H9 (cell line): Measurements from ENCODE around the gene PLD2. TPM values are rescaled to one million over a fixed set of nuclear protein-coding genes. Genes with fewer than 3 reads are reported as not detected.

Experiments used
- DNase-seq: peaks from one replicate; pipeline ENCODE4 v3.0.0-alpha.2; 2017
- H2AFZ ChIP-seq: one replicate; pipeline ENCODE4 v1.6.1; 2013; ENCODE audit warnings: mild to moderate bottlenecking, low read length, control low read depth, moderate library complexity
- H2AK5ac ChIP-seq: 2 replicates; pipeline ENCODE4 v1.6.1; 2013; ENCODE audit warnings: low read length, control low read depth, mixed read lengths; ENCODE audit not compliant: insufficient read length
- H2BK120ac ChIP-seq: one replicate; pipeline ENCODE4 v1.6.1; 2013; ENCODE audit warnings: low read depth, mild to moderate bottlenecking, low read length, control low read depth, inconsistent platforms; ENCODE audit not compliant: poor library complexity, severe bottlenecking
- H2BK12ac ChIP-seq: 2 replicates; pipeline ENCODE4 v1.6.1; 2013; ENCODE audit warnings: low read length, control low read depth, mixed read lengths, low read depth; ENCODE audit not compliant: insufficient read length
- H2BK15ac ChIP-seq: 2 replicates; pipeline ENCODE4 v1.6.1; 2013; ENCODE audit warnings: low read depth, low read length, control low read depth
- H2BK20ac ChIP-seq: one replicate; pipeline ENCODE4 v1.6.1; 2013; ENCODE audit warnings: low read depth, mild to moderate bottlenecking, low read length, control low read depth, inconsistent platforms; ENCODE audit not compliant: poor library complexity, severe bottlenecking
- H2BK5ac ChIP-seq: 2 replicates; pipeline ENCODE4 v1.6.1; 2013; ENCODE audit warnings: low read length, control low read depth, mixed read lengths; ENCODE audit not compliant: insufficient read length
- H3K14ac ChIP-seq: 2 replicates; pipeline ENCODE4 v1.6.1; 2013; ENCODE audit warnings: low read length, control low read depth; ENCODE audit not compliant: insufficient read depth
- H3K18ac ChIP-seq: 2 replicates; pipeline ENCODE4 v1.6.1; 2013; ENCODE audit warnings: low read depth, mild to moderate bottlenecking, mixed read lengths, low read length, control low read depth; ENCODE audit not compliant: insufficient read length
- H3K23ac ChIP-seq: 2 replicates; pipeline ENCODE4 v1.6.1; 2013; ENCODE audit warnings: low read length, control low read depth, mixed read lengths, low read depth; ENCODE audit not compliant: insufficient read length
- H3K23me2 ChIP-seq: 2 replicates; pipeline ENCODE4 v1.6.1; 2013; ENCODE audit warnings: low read depth, mild to moderate bottlenecking, mixed read lengths, low read length, control low read depth; ENCODE audit not compliant: insufficient read length, poor library complexity, severe bottlenecking
- H3K27ac ChIP-seq: 2 replicates; pipeline ENCODE4 v1.5.1; 2013; ENCODE audit warnings: low read length, control low read depth, mixed read lengths, low read depth; ENCODE audit not compliant: insufficient read length
- H3K27me3 ChIP-seq: 2 replicates; pipeline ENCODE4 v1.6.1; 2013; ENCODE audit warnings: low read length, control low read depth, inconsistent platforms; ENCODE audit not compliant: insufficient read depth
- H3K4ac ChIP-seq: 2 replicates; pipeline ENCODE4 v1.6.1; 2013; ENCODE audit warnings: low read depth, mild to moderate bottlenecking, control low read depth, inconsistent platforms, low read length, moderate library complexity
- H3K4me1 ChIP-seq: 2 replicates; pipeline ENCODE4 v1.6.1; 2013; ENCODE audit warnings: low read length, control low read depth, inconsistent platforms; ENCODE audit not compliant: insufficient read depth
- H3K4me2 ChIP-seq: 2 replicates; pipeline ENCODE4 v1.6.1; 2013; ENCODE audit warnings: low read length, control low read depth, mixed read lengths; ENCODE audit not compliant: insufficient read length, insufficient read depth
- H3K56ac ChIP-seq: 2 replicates; pipeline ENCODE4 v1.6.1; 2013; ENCODE audit warnings: low read depth, mild to moderate bottlenecking, mixed read lengths, low read length, control low read depth; ENCODE audit not compliant: insufficient read length
- H3K79me1 ChIP-seq: 2 replicates; pipeline ENCODE4 v1.6.1; 2013; ENCODE audit warnings: low read depth, mild to moderate bottlenecking, moderate library complexity, low read length, control low read depth, inconsistent platforms; ENCODE audit not compliant: insufficient read depth, poor library complexity, severe bottlenecking
- H3K79me2 ChIP-seq: 2 replicates; pipeline ENCODE4 v1.6.1; 2013; ENCODE audit warnings: low read length, control low read depth, inconsistent platforms; ENCODE audit not compliant: insufficient read depth
- H3K9ac ChIP-seq: 2 replicates; pipeline ENCODE4 v1.6.1; 2013; ENCODE audit warnings: low read length, control low read depth, mixed read lengths; ENCODE audit not compliant: insufficient read length; ENCODE audit errors: extremely low read depth
- H3K9me3 ChIP-seq: one replicate; pipeline ENCODE4 v1.6.1; 2013; ENCODE audit warnings: low read depth, low read length, inconsistent platforms; ENCODE audit not compliant: control insufficient read depth
- H3T11ph ChIP-seq: one replicate; pipeline ENCODE4 v1.6.1; 2013; ENCODE audit warnings: mild to moderate bottlenecking, low read length, control low read depth, inconsistent platforms
- H4K20me1 ChIP-seq: one replicate; pipeline ENCODE4 v1.6.1; 2013; ENCODE audit not compliant: control insufficient read depth, insufficient read length, insufficient read depth
- H4K5ac ChIP-seq: 2 replicates; pipeline ENCODE4 v1.6.1; 2013; ENCODE audit warnings: low read depth, mild to moderate bottlenecking, mixed read lengths, low read length, control low read depth; ENCODE audit not compliant: insufficient read length
- H4K8ac ChIP-seq: replicated peaks from 2 replicates; pipeline ENCODE4 v1.6.1; 2013; ENCODE audit warnings: low read length, control low read depth, mixed read lengths, low read depth; ENCODE audit not compliant: insufficient read length
- H4K91ac ChIP-seq: 2 replicates; pipeline ENCODE4 v1.6.1; 2013; ENCODE audit warnings: low read depth, mild to moderate bottlenecking, moderate library complexity, mixed read lengths, low read length, control low read depth; ENCODE audit not compliant: insufficient read length
- H3K27ac Mint-ChIP-seq, 3 experiments: 2 replicates in 2 of 3; 3 replicates in 1 of 3; pipeline ENCODE4 v1.8.0; 2020 to 2021; ENCODE audit warnings: mixed read lengths in 3 of 3, mild to moderate bottlenecking in 1 of 3, moderate library complexity in 1 of 3
- H3K27me3 Mint-ChIP-seq: 2 replicates; pipeline ENCODE4 v1.8.0; 2021; ENCODE audit warnings: low read depth, mild to moderate bottlenecking, moderate library complexity, mixed read lengths
- H3K36me3 Mint-ChIP-seq, 3 experiments: 2 replicates in 2 of 3; 3 replicates in 1 of 3; pipeline ENCODE4 v1.8.0; 2020 to 2021; ENCODE audit warnings: low read depth in 3 of 3, mixed read lengths in 3 of 3; ENCODE audit not compliant: insufficient read depth in 1 of 3
- H3K4me1 Mint-ChIP-seq, 2 experiments: 2 replicates each; pipeline ENCODE4 v1.8.0; 2020; ENCODE audit warnings: mixed read lengths in 2 of 2
- H3K4me3 Mint-ChIP-seq, 2 experiments: 2 replicates in 1 of 2; 3 replicates in 1 of 2; pipeline ENCODE4 v1.8.0; 2020 to 2021; ENCODE audit warnings: mild to moderate bottlenecking in 2 of 2, mixed read lengths in 2 of 2, moderate library complexity in 1 of 2
- H3K9me3 Mint-ChIP-seq, 2 experiments: 2 replicates in 1 of 2; 3 replicates in 1 of 2; pipeline ENCODE4 v1.8.0; 2020; ENCODE audit warnings: mild to moderate bottlenecking in 2 of 2, mixed read lengths in 2 of 2, moderate library complexity in 1 of 2
- WGBS: extraction: QIAGEN DNeasy Blood & Tissue Kit; methylation state at CpG from one replicate; pipeline ENCODE4 v1.1.7; 2013; ENCODE audit warnings: missing lambda C conversion rate, low lambda C conversion rate, mixed read lengths; ENCODE audit not compliant: insufficient read length; ENCODE audit errors: extremely low coverage; 5-methylcytosine and 5-hydroxymethylcytosine counted together
- total RNA-seq: library from RNA; stranded (reverse); gene quantifications from 2 replicates; pipeline ENCODE4 v1.2.1, GENCODE V29; 2021
- TF ChIP-seq, protein P1 (sequence below): fragments of 200-600 bp; sonication (generic); conservative IDR thresholded peaks from 3 replicates; pipeline ENCODE4 v1.8.0; 2021; ENCODE audit warnings: antibody characterized with exemption, mild to moderate bottlenecking

Gene PLD2
- total RNA-seq, 1 experiment from 2014 or later: 63.3 TPM

DNA sequence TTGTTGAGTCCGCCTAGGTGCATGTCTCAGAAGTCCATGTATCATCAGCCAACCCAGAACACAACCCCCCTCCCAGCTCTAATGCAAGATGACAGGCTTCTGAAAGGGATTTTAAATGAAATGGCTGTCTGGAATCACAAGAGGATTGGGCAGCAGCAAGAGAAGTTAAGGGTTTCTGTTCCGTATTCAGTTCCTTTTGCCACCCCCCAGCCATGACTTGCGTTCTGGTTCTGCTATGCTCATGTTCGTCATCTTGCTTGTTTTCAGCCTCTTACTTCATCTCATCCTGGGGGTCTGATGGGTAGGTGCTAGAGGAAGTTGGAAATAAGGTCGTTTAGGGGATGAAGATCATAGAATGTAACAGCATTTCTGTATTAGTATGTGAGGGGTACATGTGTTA is 38.2 kb downstream of the PLD2 start:
- H3K36me3 Mint-ChIP-seq: peaks cover 0 to 2% (median 0%) of the 10 kb centered on the region in 3 experiments; a peak in 1 of 7 replicates
- no peak overlapping the region for H3K9ac ChIP-seq
- 0 out of 2 replicates have a peak, but pooled peaks cover 1% of the 10 kb centered on the region for H3K27me3 Mint-ChIP-seq
- no peak overlapping the region for H3K4ac ChIP-seq
- no peak overlapping the region for H4K5ac ChIP-seq
- no peak overlapping the region for H4K8ac ChIP-seq
- DNase-seq: no peak
- H3K23me2 ChIP-seq: no peaks in the 10 kb centered on the region
- no peak overlapping the region for H3K4me3 Mint-ChIP-seq
- H3K56ac ChIP-seq: no peak overlapping the region
- H3K4me1 ChIP-seq: peaks cover 4% of the 10 kb centered on the region; the same call in 1 of the 2 replicates
- no CpG with 5 or more reads among the region's 5 CpGs for WGBS
- no peaks in the 10 kb centered on the region for H3K9me3 Mint-ChIP-seq
- H3K79me1 ChIP-seq: peaks cover 2% of the 10 kb centered on the region
- H3K27ac ChIP-seq: no peak overlapping the region
- peaks cover 10% of the 10 kb centered on the region; the same call in 1 of the 2 replicates for H3K79me2 ChIP-seq
- H3K27me3 ChIP-seq: no peaks in the 10 kb centered on the region
- no peak overlapping the region for H2BK20ac ChIP-seq
- H3K9me3 ChIP-seq: no peaks in the 10 kb centered on the region
- no peak overlapping the region for H3T11ph ChIP-seq
- H3K14ac ChIP-seq: no peak overlapping the region
- H3K27ac Mint-ChIP-seq: no peak overlapping the region; a peak in 1 of 7 replicates
- H2BK15ac ChIP-seq: no peak overlapping the region
- H2AK5ac ChIP-seq: no peak overlapping the region
- no peak overlapping the region for H3K18ac ChIP-seq
- TF ChIP-seq, protein P1, sequence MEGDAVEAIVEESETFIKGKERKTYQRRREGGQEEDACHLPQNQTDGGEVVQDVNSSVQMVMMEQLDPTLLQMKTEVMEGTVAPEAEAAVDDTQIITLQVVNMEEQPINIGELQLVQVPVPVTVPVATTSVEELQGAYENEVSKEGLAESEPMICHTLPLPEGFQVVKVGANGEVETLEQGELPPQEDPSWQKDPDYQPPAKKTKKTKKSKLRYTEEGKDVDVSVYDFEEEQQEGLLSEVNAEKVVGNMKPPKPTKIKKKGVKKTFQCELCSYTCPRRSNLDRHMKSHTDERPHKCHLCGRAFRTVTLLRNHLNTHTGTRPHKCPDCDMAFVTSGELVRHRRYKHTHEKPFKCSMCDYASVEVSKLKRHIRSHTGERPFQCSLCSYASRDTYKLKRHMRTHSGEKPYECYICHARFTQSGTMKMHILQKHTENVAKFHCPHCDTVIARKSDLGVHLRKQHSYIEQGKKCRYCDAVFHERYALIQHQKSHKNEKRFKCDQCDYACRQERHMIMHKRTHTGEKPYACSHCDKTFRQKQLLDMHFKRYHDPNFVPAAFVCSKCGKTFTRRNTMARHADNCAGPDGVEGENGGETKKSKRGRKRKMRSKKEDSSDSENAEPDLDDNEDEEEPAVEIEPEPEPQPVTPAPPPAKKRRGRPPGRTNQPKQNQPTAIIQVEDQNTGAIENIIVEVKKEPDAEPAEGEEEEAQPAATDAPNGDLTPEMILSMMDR: no peak
- H3K4me2 ChIP-seq: no peak overlapping the region
- no peak overlapping the region for H2BK5ac ChIP-seq
- peaks cover 41 to 46% of the 10 kb centered on the region in 2 experiments for H3K4me1 Mint-ChIP-seq
- H2BK12ac ChIP-seq: no peak overlapping the region
- no peak overlapping the region for H4K91ac ChIP-seq
- no peaks in the 10 kb centered on the region for H4K20me1 ChIP-seq
- no peak overlapping the region for H2AFZ ChIP-seq
- no peak overlapping the region for H2BK120ac ChIP-seq
- H3K23ac ChIP-seq: no peak overlapping the region
